NCI-H510A treated with DMSO at 0.1 percent for 48 hours (cell line): ENCODE measurements around the gene KLHL20.
"Not testable (repeated sequence)": the region's sequence is repeated elsewhere in the genome, so short reads cannot be mapped to it uniquely, and the experiment has no call there.

Experiments
- DNase-seq: peaks from one replicate; lab custom pipeline; 2025; lab: John Stamatoyannopoulos, UW

Gene KLHL20

GRCh38 chr1:173753830-173754229 is 39.0 kb downstream of the KLHL20 start:
- no peak for DNase-seq

GRCh38 chr1:173757666-173758065 is 42.9 kb downstream of the KLHL20 start:
- DNase-seq, result no peak

- no peak for DNase-seq
These were observed 43.3 kb downstream of the KLHL20 start for GRCh38 chr1:173758110-173758509.

GRCh38 chr1:173758980-173759379 is 44.2 kb downstream of the KLHL20 start:
- no peak for DNase-seq

- not testable (repeated sequence) for DNase-seq
These were observed 49.5 kb downstream of the KLHL20 start for GRCh38 chr1:173764331-173764730.

- DNase-seq, result no peak
These were observed 53.4 kb downstream of the KLHL20 start for GRCh38 chr1:173768206-173768605.

- no peak for DNase-seq
These were observed 54.0 kb downstream of the KLHL20 start for GRCh38 chr1:173768827-173769226.

- not testable (repeated sequence) for DNase-seq
These were observed 55.5 kb downstream of the KLHL20 start for GRCh38 chr1:173770330-173770729.

GRCh38 chr1:173771560-173771959 is 56.8 kb downstream of the KLHL20 start:
- DNase-seq, result no peak

GRCh38 chr1:173775578-173776226 is 60.9 kb downstream of the KLHL20 start:
- DNase-seq, result no peak

GRCh38 chr1:173779936-173780335 is 65.2 kb downstream of the KLHL20 start:
- no peak for DNase-seq

- DNase-seq, result no peak
These were observed 70.2 kb downstream of the KLHL20 start for GRCh38 chr1:173784997-173785396.

GRCh38 chr1:173789841-173790240 is 75.1 kb downstream of the KLHL20 start:
- no peak for DNase-seq

- no peak for DNase-seq
These were observed 83.3 kb downstream of the KLHL20 start for GRCh38 chr1:173798078-173798477.

- DNase-seq, result not testable (repeated sequence)
These were observed 85.2 kb downstream of the KLHL20 start for GRCh38 chr1:173799995-173800394.

GRCh38 chr1:173802961-173803360 is 88.2 kb downstream of the KLHL20 start:
- DNase-seq, result no peak

- not testable (repeated sequence) for DNase-seq
These were observed 98.9 kb downstream of the KLHL20 start for GRCh38 chr1:173813654-173814053.

GRCh38 chr1:173818459-173818858 is 103.7 kb downstream of the KLHL20 start:
- no peak for DNase-seq

- no peak for DNase-seq
These were observed 106.9 kb downstream of the KLHL20 start for GRCh38 chr1:173821680-173822079.

- DNase-seq, result no peak
These were observed 109.1 kb downstream of the KLHL20 start for GRCh38 chr1:173823781-173824314.

GRCh38 chr1:173824315-173825081 is 109.7 kb downstream of the KLHL20 start, which contains the start of the genes CENPL and DARS2:
Gene CENPL (minus strand): TSS chr1:173824883. CDS start chr1:173811299, 13,584 bp downstream.
Gene DARS2 (plus strand): TSS chr1:173824673. CDS start chr1:173825230, 557 bp downstream.
- peak; percentile 98 for DNase-seq

- DNase-seq, result no peak
These were observed 112.8 kb downstream of the KLHL20 start for GRCh38 chr1:173827611-173828010.

GRCh38 chr1:173832748-173833147 is 118.0 kb downstream of the KLHL20 start:
- DNase-seq, result no peak
